Nephron (organoid): ENCODE results near the gene SLC1A6.

Experiments
- H3K27ac Mint-ChIP-seq, 3 experiments: 2 replicates each; pipeline ENCODE4 v1.8.0; 2020; ENCODE audit warnings: mixed read lengths in 3 of 3, mild to moderate bottlenecking in 2 of 3, moderate library complexity in 1 of 3
- H3K27me3 Mint-ChIP-seq: 2 replicates; pipeline ENCODE4 v1.8.0; 2021; ENCODE audit warnings: low read depth, mild to moderate bottlenecking, moderate library complexity, mixed read lengths
- H3K36me3 Mint-ChIP-seq: 2 replicates; pipeline ENCODE4 v1.8.0; 2020; ENCODE audit warnings: low read depth, mixed read lengths
- H3K4me1 Mint-ChIP-seq: 2 replicates; pipeline ENCODE4 v1.8.0; 2020; ENCODE audit warnings: mixed read lengths
- H3K4me3 Mint-ChIP-seq, 3 experiments: 2 replicates each; pipeline ENCODE4 v1.8.0; 2020; ENCODE audit warnings: mild to moderate bottlenecking in 3 of 3, mixed read lengths in 3 of 3, moderate library complexity in 2 of 3
- H3K9me3 Mint-ChIP-seq: 2 replicates; pipeline ENCODE4 v1.8.0; 2020; ENCODE audit warnings: mixed read lengths
- TF ChIP-seq, protein P1 (sequence below), 3 experiments: fragments of 200-600 bp; sonication (generic); IDR thresholded peaks; one replicate each; pipeline ENCODE4 v1.5.0; 2021; ENCODE audit warnings: antibody characterized with exemption in 3 of 3; ENCODE audit not compliant: unreplicated experiment in 3 of 3

The SLC1A6 gene

DNA sequence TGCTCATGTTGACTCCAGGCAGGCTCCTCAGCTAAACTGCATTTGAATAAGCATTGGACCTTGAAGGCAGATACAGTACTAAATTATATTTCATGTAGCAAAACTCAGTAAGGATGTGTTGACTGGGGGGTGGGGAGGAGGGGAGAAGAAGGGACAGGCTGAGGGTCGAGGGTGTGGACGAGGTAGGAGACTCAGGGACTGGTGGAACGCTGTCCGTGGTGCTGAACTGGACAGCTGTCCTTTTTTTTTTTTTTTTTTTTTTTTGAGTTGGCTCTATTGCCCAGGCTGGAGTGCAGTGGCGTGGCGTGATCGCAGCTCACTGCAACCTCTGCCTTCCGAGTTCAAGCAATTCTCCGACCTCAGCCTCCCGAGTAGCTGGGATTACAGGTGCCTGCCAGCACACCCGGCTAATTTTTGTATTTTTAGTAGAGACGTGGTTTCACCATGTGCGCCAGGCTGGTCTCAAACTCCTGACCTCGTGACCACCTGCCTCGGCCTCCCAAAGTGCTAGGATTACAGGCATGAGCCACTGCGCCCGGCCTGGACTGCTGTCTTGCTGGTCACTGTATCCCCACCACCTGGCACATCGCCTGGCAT is 36.4 kb upstream of the SLC1A6 start:
- Mint-ChIP-seq H3K4me3 (no peak overlapping the region), H3K27ac (no peak overlapping the region), H3K27me3 (peaks cover 29% of the 10 kb centered on the region), H3K9me3 (no peaks in the 10 kb centered on the region), H3K4me1 (no peaks in the 10 kb centered on the region), H3K36me3 (no peaks in the 10 kb centered on the region)
- TF ChIP-seq, protein P1, sequence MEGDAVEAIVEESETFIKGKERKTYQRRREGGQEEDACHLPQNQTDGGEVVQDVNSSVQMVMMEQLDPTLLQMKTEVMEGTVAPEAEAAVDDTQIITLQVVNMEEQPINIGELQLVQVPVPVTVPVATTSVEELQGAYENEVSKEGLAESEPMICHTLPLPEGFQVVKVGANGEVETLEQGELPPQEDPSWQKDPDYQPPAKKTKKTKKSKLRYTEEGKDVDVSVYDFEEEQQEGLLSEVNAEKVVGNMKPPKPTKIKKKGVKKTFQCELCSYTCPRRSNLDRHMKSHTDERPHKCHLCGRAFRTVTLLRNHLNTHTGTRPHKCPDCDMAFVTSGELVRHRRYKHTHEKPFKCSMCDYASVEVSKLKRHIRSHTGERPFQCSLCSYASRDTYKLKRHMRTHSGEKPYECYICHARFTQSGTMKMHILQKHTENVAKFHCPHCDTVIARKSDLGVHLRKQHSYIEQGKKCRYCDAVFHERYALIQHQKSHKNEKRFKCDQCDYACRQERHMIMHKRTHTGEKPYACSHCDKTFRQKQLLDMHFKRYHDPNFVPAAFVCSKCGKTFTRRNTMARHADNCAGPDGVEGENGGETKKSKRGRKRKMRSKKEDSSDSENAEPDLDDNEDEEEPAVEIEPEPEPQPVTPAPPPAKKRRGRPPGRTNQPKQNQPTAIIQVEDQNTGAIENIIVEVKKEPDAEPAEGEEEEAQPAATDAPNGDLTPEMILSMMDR (IDR thresholded peaks at IDR 0.05; ENCODE audit: unreplicated experiment in 3 of 3) = no peak

DNA sequence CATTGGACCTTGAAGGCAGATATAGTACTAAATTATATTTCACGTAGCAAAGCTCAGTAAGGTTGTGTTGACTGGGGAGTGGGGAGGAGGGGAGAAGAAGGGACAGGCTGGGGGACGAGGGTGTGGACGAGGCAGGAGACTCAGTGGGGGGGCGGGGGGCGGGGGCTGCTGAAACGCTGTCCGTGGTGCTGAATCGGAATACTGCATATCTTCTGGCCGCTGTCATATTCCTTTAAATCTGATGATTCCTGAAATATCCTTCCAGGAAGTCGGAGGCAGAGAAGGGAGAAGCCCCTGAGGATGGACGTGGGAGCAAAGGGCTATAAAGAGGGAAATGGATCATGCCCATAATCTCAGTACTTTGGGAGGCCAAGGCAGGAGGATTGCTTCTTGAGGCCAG is 34.9 kb upstream of the SLC1A6 start:
- no peaks in the 10 kb centered on the region for H3K36me3 Mint-ChIP-seq
- TF ChIP-seq, protein P1 (IDR thresholded peaks at IDR 0.05; ENCODE audit: unreplicated experiment in 3 of 3) = no peak
- no peaks in the 10 kb centered on the region for H3K9me3 Mint-ChIP-seq
- no peak overlapping the region for H3K4me3 Mint-ChIP-seq
- no peak overlapping the region for H3K27ac Mint-ChIP-seq
- no peaks in the 10 kb centered on the region for H3K4me1 Mint-ChIP-seq
- H3K27me3 Mint-ChIP-seq = peaks cover 39% of the 10 kb centered on the region

DNA sequence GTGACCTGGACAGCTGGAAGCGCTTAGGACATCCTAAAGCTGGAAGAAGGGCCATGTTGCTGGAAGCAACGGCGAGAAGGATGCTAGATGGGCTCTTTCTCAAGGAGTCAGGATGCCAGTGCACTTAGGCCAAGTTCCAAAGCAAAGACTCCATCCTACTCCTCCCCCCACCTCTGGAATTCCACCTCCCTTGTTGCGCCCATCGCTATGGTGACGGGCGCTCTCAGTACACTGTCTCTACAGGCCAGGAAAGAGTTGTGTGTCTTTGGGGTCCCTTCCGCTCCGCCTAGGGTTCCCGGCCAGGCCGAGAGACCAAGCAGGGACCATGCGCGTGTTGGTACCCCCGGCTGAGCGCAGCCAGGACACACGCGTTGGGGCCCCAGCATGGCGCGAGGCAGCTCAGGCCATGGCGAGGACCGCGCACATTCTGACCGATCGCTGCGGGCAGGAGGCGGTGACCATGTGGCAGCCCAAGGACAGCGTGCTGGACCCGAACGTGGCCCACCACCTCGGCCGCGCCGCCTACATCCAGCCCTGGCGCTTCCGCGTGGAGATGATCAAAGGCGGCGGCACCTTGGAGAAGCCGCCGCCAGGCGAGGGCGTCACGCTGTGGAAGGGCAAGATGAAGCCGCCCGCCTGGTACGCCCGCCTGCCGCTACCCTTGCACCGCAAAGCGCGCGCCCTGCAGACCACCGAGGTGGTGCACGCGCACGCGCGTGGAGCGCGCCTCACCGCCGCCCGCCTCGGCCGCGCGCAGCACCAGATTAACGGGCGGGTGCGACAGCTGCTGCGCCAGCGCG is 31.0 kb upstream of the SLC1A6 start:
- no peak overlapping the region for H3K27ac Mint-ChIP-seq
- TF ChIP-seq, protein P1 (IDR thresholded peaks at IDR 0.05; ENCODE audit: unreplicated experiment in 3 of 3) = no peak
- H3K9me3 Mint-ChIP-seq = peaks cover 4% of the 10 kb centered on the region
- peaks cover 57% of the 10 kb centered on the region for H3K27me3 Mint-ChIP-seq
- no peaks in the 10 kb centered on the region for H3K36me3 Mint-ChIP-seq
- no peak overlapping the region for H3K4me3 Mint-ChIP-seq
- H3K4me1 Mint-ChIP-seq = no peaks in the 10 kb centered on the region

DNA sequence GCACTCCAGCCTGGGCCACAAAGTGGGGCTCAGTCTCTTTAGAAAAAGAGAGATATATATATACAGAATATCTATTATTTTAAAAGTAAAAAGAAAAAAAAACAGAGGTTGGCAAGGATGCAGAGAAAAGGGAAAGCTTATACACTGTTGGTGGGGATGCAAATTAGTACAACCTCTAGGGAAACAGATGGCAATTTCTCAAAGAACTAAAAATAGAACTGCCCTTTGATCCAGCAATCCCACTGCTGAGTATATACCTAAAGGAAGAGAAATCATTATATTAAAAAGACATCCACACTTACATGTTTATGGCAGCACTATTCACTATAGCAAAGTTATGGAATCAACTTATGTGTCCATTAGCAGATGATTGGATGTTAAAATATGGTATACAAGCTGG is 28.6 kb upstream of the SLC1A6 start:
- peaks cover 55% of the 10 kb centered on the region for H3K27me3 Mint-ChIP-seq
- H3K27ac Mint-ChIP-seq = no peak overlapping the region
- H3K4me3 Mint-ChIP-seq = no peak overlapping the region
- no peaks in the 10 kb centered on the region for H3K4me1 Mint-ChIP-seq
- TF ChIP-seq, protein P1 (IDR thresholded peaks at IDR 0.05; ENCODE audit: unreplicated experiment in 3 of 3) = no peak
- no peaks in the 10 kb centered on the region for H3K36me3 Mint-ChIP-seq
- peaks cover 4% of the 10 kb centered on the region for H3K9me3 Mint-ChIP-seq

DNA sequence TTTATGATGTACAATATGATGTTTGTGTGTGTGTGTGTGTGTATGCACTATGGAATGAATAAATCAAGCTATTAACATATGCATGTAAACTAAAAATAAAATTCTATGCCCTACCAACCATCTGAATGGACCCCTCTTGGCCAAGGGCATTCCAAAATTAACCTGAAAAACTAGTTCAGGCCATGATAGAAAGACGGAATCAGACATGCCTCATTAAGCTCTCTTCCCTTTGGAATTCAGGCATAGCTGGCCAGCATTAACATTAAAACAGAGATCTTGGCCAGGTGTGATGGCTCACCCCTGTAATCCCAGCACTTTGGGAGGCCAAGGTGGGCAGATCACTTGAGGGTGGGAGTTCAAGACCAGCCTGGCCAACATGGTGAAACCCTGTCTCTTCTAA is 18.3 kb upstream of the SLC1A6 start:
- TF ChIP-seq, protein P1 (IDR thresholded peaks at IDR 0.05; ENCODE audit: unreplicated experiment in 3 of 3) = no peak
- H3K4me3 Mint-ChIP-seq = no peak overlapping the region
- no peak overlapping the region for H3K27ac Mint-ChIP-seq
- H3K27me3 Mint-ChIP-seq = peaks cover 45% of the 10 kb centered on the region
- no peaks in the 10 kb centered on the region for H3K4me1 Mint-ChIP-seq
- H3K36me3 Mint-ChIP-seq = no peaks in the 10 kb centered on the region
- peaks cover 2% of the 10 kb centered on the region for H3K9me3 Mint-ChIP-seq

DNA sequence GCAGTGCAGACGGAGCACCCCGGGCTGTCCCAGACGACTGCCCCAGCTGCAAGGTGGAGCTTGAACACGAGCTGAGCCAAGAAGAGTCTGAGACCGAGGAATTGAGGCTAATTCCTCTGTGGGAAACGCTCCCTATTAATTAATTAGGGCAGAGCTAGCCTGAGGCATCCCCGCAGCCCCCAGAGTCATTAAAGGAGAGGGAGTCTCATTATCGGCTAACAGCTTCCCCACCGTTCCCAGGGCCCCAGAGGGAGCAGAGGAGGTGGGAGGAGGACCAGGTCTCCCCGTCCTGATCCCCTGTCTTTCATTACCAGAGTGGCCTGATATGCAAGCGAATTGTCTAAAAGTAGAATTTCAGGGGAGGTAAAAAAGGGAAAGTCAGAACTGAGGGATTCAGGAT is 13.1 kb upstream of the SLC1A6 start:
- Mint-ChIP-seq H3K9me3 (peaks cover 2% of the 10 kb centered on the region), H3K4me3 (no peak overlapping the region), H3K36me3 (no peaks in the 10 kb centered on the region), H3K4me1 (no peaks in the 10 kb centered on the region), H3K27ac (no peak overlapping the region), H3K27me3 (peaks cover 57% of the 10 kb centered on the region)
- TF ChIP-seq, protein P1 (IDR thresholded peaks at IDR 0.05; ENCODE audit: unreplicated experiment in 3 of 3) = no peak
